Activated CD4-positive, alpha-beta memory T cell treated with anti-CD3 and anti-CD28 coated beads for 36 hours (primary cell): ENCODE measurements around the gene PRKAB1. TPM values are rescaled to one million over a fixed set of nuclear protein-coding genes. Genes with fewer than 3 reads are reported as not detected.

Source experiments
- CTCF ChIA-PET: fragments of 350-600 bp; sonication (Branson Sonifier 250); formaldehyde crosslinking; loops from one replicate; lab custom pipeline; 2021; ENCODE audit warnings: antibody characterized with exemption, inconsistent platforms; lab: Charles Lee
- POLR2A ChIA-PET: fragments of 350-600 bp; sonication (Branson Sonifier 250); formaldehyde crosslinking; loops from one replicate; lab custom pipeline; 2021; ENCODE audit warnings: antibody characterized with exemption; lab: Charles Lee
- DNase-seq: peaks from one replicate; pipeline ENCODE4 v3.0.0-alpha.2; 2020
- H3K27ac Mint-ChIP-seq: one replicate; pipeline ENCODE4 v1.8.0; 2021; ENCODE audit warnings: mixed read lengths
- H3K27me3 Mint-ChIP-seq: one replicate; pipeline ENCODE4 v1.8.0; 2021; ENCODE audit warnings: mixed read lengths
- H3K36me3 Mint-ChIP-seq: one replicate; pipeline ENCODE4 v1.8.0; 2021; ENCODE audit warnings: mixed read lengths
- H3K4me1 Mint-ChIP-seq: one replicate; pipeline ENCODE4 v1.8.0; 2021; ENCODE audit warnings: low read depth, mixed read lengths
- H3K4me3 Mint-ChIP-seq: one replicate; pipeline ENCODE4 v1.8.0; 2021; ENCODE audit warnings: mild to moderate bottlenecking, mixed read lengths
- H3K9me3 Mint-ChIP-seq: one replicate; pipeline ENCODE4 v1.8.0; 2021; ENCODE audit warnings: mixed read lengths
- intact Hi-C: fragments of 100-400 bp; cut with micrococcal nuclease; formaldehyde crosslinking; loops from one replicate; pipeline ENCODE4 v1.15.1; 2023
- total RNA-seq, 2 experiments: library from RNA; stranded (reverse); gene quantifications; one replicate each; pipeline ENCODE4 v1.2.3, GENCODE V29; 2021

The PRKAB1 gene
- total RNA-seq, 2 experiments from 2014 or later = 27.3 to 29.3 TPM

DNA sequence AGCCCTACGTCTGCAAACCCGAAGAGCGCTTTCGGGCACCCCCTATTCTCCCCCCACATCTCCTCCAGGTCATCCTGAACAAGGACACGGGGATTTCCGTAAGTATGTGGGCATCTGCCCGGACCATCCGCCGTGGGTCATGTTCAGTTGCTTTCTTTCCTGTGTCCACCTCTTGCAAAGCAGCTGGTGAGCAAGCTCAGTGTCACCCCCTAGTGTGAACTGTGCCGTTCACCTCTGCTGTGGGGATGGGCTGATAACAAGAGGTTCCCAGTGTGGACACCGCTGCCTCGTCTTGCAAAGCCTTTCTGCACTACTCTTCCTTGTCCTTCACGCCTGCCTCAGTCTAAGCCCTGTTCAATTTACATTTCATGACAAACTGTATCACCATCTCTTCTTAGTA lies 8.6 kb downstream of the PRKAB1 start:
- H3K27ac Mint-ChIP-seq = no peak overlapping the region

DNA sequence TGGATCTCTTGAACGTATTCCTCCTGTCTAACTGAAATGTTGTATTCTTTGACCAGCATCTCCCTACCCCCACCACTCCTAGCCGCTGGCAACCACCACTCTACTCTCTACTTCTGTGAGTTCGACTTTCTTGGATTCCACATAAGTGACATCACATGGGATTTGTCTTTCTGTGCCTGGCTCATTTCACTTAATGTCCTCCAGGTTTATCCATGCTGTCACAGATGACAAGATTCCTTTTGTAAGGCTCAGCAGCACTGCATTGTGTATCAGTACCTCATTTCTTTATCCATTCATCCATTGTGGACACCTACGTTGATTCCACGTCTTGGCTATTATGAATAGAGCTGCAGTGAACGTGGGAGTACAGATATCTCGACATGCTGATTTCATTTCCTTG lies 10.5 kb downstream of the PRKAB1 start:
- no peak for DNase-seq
- Mint-ChIP-seq H3K36me3 (peaks cover 64% of the 10 kb centered on the region), H3K9me3 (no peaks in the 10 kb centered on the region), H3K27ac (no peak overlapping the region), H3K4me1 (peaks cover 35% of the 10 kb centered on the region), H3K27me3 (no peaks in the 10 kb centered on the region), H3K4me3 (no peak overlapping the region)
- ChIA-PET POLR2A (interaction anchor here (0.9 kb wide), 1 partner anchor 9 kb away, joined by 3 read pairs; no protein-coding TSS in a partner anchor), CTCF (interaction anchor here (1.4 kb wide), 1 partner anchor 11 kb away, joined by 5 read pairs; the partner anchor contains the start of gene PRKAB1)
- intact Hi-C loops = loop anchor here (10.0 kb wide), 1 partner anchor 1644 kb away; no protein-coding TSS in a partner anchor

More for the DNA sequence above, 8.6 kb downstream of the PRKAB1 start:
- Mint-ChIP-seq H3K36me3 (peaks cover 80% of the 10 kb centered on the region), H3K9me3 (no peaks in the 10 kb centered on the region), H3K27me3 (no peaks in the 10 kb centered on the region), H3K4me1 (peaks cover 38% of the 10 kb centered on the region), H3K4me3 (no peak overlapping the region)
- ChIA-PET POLR2A (no interaction called here), CTCF (interaction anchor here (1.0 to 1.6 kb wide), 2 partner anchors 9 to 225 kb away, joined by 3 to 4 read pairs; partner anchors contain the start of gene PRKAB1)
- intact Hi-C loops = loop anchor here (10.0 kb wide), 1 partner anchor 1642 kb away; no protein-coding TSS in a partner anchor
- DNase-seq = no peak

DNA sequence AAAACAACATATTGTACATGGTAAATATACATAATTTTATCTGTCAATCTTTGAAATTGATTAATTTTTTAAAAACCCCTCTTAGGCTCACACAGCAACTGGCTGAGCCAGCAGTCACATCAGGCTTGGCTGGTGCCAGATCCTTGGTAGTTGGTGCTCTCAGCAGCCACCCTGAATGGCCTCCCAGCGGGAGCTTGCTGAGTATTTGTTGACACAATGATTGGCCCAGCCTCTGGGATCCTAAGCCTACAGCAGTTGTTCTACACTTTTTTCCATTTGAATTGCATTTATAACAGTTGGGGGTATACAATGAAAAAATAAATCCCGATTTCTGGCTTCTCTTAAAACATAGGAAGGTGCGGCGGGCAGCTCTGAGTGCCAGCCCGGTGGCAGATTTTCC lies 11.1 kb downstream of the PRKAB1 start:
- CTCF ChIA-PET = interaction anchor here (0.7 to 1.4 kb wide), 2 partner anchors 11 to 16 kb away, joined by 4 to 5 read pairs; partner anchors contain the start of gene PRKAB1
- Mint-ChIP-seq H3K4me1 (peaks cover 28% of the 10 kb centered on the region), H3K9me3 (no peaks in the 10 kb centered on the region), H3K4me3 (no peak overlapping the region), H3K27me3 (no peaks in the 10 kb centered on the region), H3K27ac (no peak overlapping the region), H3K36me3 (peaks cover 58% of the 10 kb centered on the region)
- POLR2A ChIA-PET = interaction anchor here (0.9 kb wide), 1 partner anchor 9 kb away, joined by 3 read pairs; no protein-coding TSS in a partner anchor
- intact Hi-C loops = loop anchor here (10.0 kb wide), 1 partner anchor 1644 kb away; no protein-coding TSS in a partner anchor
- DNase-seq = no peak

- intact Hi-C loops = loop anchor here (10.0 kb wide), 1 partner anchor 1645 kb away; no protein-coding TSS in a partner anchor
- H3K36me3 Mint-ChIP-seq = peaks cover 54% of the 10 kb centered on the region
- no peaks in the 10 kb centered on the region for H3K27me3 Mint-ChIP-seq
- CTCF ChIA-PET = interaction anchor here (0.6 to 1.4 kb wide), 3 partner anchors 10 to 16 kb away, joined by 3 to 5 read pairs (median 4); partner anchors contain the start of gene PRKAB1
- no peaks in the 10 kb centered on the region for H3K9me3 Mint-ChIP-seq
- H3K4me3 Mint-ChIP-seq = no peak overlapping the region
- POLR2A ChIA-PET = no interaction called here
- DNase-seq = no peak
- H3K27ac Mint-ChIP-seq = no peak overlapping the region
- H3K4me1 Mint-ChIP-seq = peaks cover 24% of the 10 kb centered on the region
Measured at GRCh38 chr12:119679490-119679889, 11.6 kb downstream of the PRKAB1 start.

- Mint-ChIP-seq H3K27ac (no peak overlapping the region), H3K4me3 (no peak overlapping the region), H3K36me3 (peaks cover 39% of the 10 kb centered on the region), H3K27me3 (no peaks in the 10 kb centered on the region), H3K9me3 (no peaks in the 10 kb centered on the region), H3K4me1 (peaks cover 16% of the 10 kb centered on the region)
- DNase-seq = no peak
- ChIA-PET POLR2A (interaction anchor here (2.1 kb wide), 1 partner anchor 13 kb away, joined by 7 read pairs; the partner anchor contains the start of gene PRKAB1), CTCF (interaction anchor here (1.7 kb wide), 1 partner anchor 13 kb away, joined by 8 read pairs; the partner anchor contains the start of gene PRKAB1)
- intact Hi-C loops = loop anchor here (10.0 kb wide), 1 partner anchor 104 kb away; no protein-coding TSS in a partner anchor
Measured at GRCh38 chr12:119681111-119681510, 13.2 kb downstream of the PRKAB1 start.

GRCh38 chr12:119681728-119682638 lies 14.1 kb downstream of the PRKAB1 start:
- peaks cover 32% of the 10 kb centered on the region for H3K36me3 Mint-ChIP-seq
- H3K9me3 Mint-ChIP-seq = no peaks in the 10 kb centered on the region
- peak overlapping the region; percentile 66 for H3K27ac Mint-ChIP-seq
- ChIA-PET POLR2A (interaction anchor here (0.8 to 2.1 kb wide), 2 partner anchors 10 to 13 kb away, joined by 3 to 7 read pairs; partner anchors contain the start of gene PRKAB1), CTCF (interaction anchor here (1.0 to 1.7 kb wide), 2 partner anchors 11 to 14 kb away, joined by 3 to 8 read pairs; partner anchors contain the start of gene PRKAB1)
- H3K27me3 Mint-ChIP-seq = no peaks in the 10 kb centered on the region
- H3K4me1 Mint-ChIP-seq = peaks cover 16% of the 10 kb centered on the region
- peak; percentile 48 for DNase-seq
- intact Hi-C loops = loop anchor here (10.0 kb wide), 1 partner anchor 103 kb away; no protein-coding TSS in a partner anchor
- H3K4me3 Mint-ChIP-seq = no peak overlapping the region

GRCh38 chr12:119682639-119683252 lies 14.8 kb downstream of the PRKAB1 start:
- Mint-ChIP-seq H3K9me3 (no peaks in the 10 kb centered on the region), H3K4me1 (peaks cover 16% of the 10 kb centered on the region), H3K27ac (peak overlapping the region; percentile 54), H3K4me3 (no peak overlapping the region), H3K27me3 (no peaks in the 10 kb centered on the region), H3K36me3 (peaks cover 28% of the 10 kb centered on the region)
- ChIA-PET POLR2A (interaction anchor here (0.8 to 2.1 kb wide), 2 partner anchors 11 to 14 kb away, joined by 3 to 7 read pairs; partner anchors contain the start of gene PRKAB1), CTCF (interaction anchor here (1.0 to 1.7 kb wide), 2 partner anchors 12 to 15 kb away, joined by 3 to 8 read pairs; partner anchors contain the start of gene PRKAB1)
- DNase-seq = no peak
- intact Hi-C loops = loop anchor here (10.0 kb wide), 1 partner anchor 102 kb away; no protein-coding TSS in a partner anchor

- POLR2A ChIA-PET = interaction anchor here (0.6 kb wide), 1 partner anchor 22 kb away, joined by 4 read pairs; no protein-coding TSS in a partner anchor
- CTCF ChIA-PET = no interaction called here
- Mint-ChIP-seq H3K4me1 (peaks cover 16% of the 10 kb centered on the region), H3K36me3 (peaks cover 25% of the 10 kb centered on the region), H3K27ac (no peak overlapping the region), H3K27me3 (no peaks in the 10 kb centered on the region), H3K4me3 (no peak overlapping the region), H3K9me3 (no peaks in the 10 kb centered on the region)
- DNase-seq = no peak
- intact Hi-C loops = loop anchor here (10.0 kb wide), 1 partner anchor 101 kb away; no protein-coding TSS in a partner anchor
Measured at GRCh38 chr12:119683413-119683812, 15.5 kb downstream of the PRKAB1 start.

DNA sequence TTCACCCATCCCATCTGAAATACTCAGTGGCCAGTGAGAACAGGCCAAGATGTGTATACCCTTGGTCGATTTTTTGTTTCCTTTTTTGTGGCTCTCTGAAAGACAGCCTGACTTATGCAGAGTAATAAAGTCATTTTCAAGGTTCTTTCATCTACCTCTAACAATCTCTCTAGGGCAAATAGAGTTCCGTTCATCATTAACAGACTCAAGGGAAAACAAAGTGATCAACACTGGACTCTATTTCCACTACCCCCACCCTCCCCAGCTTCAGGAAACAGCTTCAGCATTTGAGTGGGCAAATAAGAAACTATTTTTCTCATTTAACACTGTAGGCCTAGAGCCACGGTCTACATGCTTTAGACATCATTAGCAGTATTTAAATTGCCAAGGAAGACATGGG lies 15.9 kb downstream of the PRKAB1 start:
- Mint-ChIP-seq H3K36me3 (peaks cover 25% of the 10 kb centered on the region), H3K27me3 (no peaks in the 10 kb centered on the region), H3K9me3 (no peaks in the 10 kb centered on the region), H3K4me3 (no peak overlapping the region), H3K4me1 (peaks cover 16% of the 10 kb centered on the region), H3K27ac (no peak overlapping the region)
- DNase-seq = no peak
- ChIA-PET CTCF (no interaction called here), POLR2A (interaction anchor here (0.6 kb wide), 1 partner anchor 23 kb away, joined by 4 read pairs; no protein-coding TSS in a partner anchor)
- intact Hi-C loops = loop anchor here (10.0 kb wide), 1 partner anchor 101 kb away; no protein-coding TSS in a partner anchor

- Mint-ChIP-seq H3K9me3 (no peaks in the 10 kb centered on the region), H3K27me3 (no peaks in the 10 kb centered on the region), H3K27ac (no peak overlapping the region), H3K4me1 (peaks cover 16% of the 10 kb centered on the region), H3K36me3 (peaks cover 17% of the 10 kb centered on the region), H3K4me3 (no peak overlapping the region)
- intact Hi-C loops = loop anchor here (10.0 kb wide), 1 partner anchor 100 kb away; no protein-coding TSS in a partner anchor
- DNase-seq = no peak
- ChIA-PET POLR2A (no interaction called here), CTCF (no interaction called here)
Measured at GRCh38 chr12:119684711-119685369, 16.9 kb downstream of the PRKAB1 start.
